GM19023 (cell line): Measurements from ENCODE around the gene SH2D5.
"Not testable (repeated sequence)": the region's sequence is repeated elsewhere in the genome, so short reads cannot be mapped to it uniquely, and the experiment has no call there.

ENCODE experiments used
- ATAC-seq: cut with Tn5 transposase; IDR thresholded peaks from one replicate; pipeline ENCODE4 v1.9.1; 2021; ENCODE audit warnings: mild to moderate bottlenecking, moderate library complexity; ENCODE audit not compliant: unreplicated experiment

SH2D5 gene

DNA sequence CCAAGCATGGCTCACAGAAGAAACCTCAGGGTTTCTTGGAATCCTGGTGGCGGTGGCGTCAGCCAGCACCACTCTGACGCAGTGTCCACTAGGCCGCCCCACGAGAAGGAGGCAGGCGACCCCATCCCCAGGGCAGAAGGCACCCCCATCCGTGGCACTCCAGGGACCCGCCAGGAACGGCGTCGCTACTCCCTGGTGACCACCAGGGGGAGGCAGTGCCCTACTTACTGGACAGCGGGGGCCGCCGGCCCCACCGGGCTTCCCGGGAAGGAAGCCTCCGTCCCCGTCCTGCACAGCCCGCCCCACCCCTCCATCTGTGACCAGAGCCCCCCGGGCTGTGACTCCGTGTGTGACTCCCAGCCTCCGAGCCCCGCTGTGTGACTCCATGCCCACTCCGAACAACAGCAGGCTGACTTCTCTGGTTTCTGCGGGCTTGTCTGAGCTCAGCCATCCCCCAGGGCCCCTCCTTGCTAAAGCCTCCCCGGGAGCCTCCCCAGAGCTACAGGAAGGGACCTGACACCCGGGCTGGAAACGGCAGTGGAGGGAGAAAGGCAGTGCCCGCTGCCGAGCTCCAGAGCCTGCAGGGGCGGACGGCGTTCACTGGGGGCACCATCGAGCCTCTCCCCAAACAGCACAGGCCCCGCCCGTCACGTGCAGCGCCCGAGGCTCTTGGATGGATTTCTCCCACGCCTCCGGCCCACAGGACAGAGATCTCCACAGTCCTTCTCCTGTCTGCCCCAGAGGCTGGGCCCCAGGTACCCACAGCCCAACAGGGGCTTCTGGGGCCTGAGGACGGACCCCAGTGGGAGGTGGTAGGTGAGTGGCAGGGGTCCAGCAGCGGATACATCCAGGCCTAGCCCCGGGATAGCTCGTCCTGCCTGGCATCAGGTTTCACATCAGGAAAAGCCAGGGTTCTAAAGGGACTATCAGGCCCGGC, 35.8 kb downstream of the SH2D5 start:
- ATAC-seq = peak; percentile 71

DNA sequence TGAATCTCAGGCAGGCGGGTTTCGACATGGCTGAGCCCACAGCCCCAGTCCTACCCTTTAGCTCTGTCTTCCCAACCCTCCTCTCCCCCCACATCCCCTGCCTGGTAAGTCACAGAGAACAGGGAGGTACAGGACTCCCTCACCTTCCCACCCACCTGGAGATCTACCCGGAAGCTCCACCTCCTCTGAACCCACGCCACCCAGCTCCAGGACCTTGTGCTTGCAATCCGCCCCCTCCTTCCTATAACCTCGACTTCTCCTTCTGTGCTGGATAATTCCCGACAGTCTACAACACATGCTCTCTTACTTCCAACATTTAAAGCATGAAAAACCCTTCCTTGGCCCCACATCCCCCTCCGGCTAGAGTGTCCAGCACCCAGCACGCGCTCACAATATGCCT, 37.0 kb downstream of the SH2D5 start:
- no peak for ATAC-seq

DNA sequence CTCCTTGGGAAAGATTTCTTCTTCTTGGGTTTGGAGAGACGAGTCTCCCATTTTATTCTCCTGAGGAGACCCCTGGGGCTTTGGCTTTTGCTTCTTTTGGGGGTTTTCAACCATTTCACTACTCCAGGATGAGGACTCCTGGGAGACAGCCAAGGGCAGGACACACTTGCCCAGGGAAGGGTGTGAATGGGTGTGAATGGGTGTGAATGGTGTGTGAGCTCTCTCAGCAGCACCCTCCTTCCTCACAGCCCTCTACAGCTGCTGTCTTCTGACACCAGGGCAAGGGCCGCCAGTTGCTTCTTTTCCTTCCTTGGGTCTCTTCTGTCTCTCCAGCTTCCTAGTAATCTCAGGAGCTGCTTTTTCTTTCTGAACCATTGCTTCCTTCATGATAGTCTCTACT, 38.9 kb downstream of the SH2D5 start:
- ATAC-seq = no peak

DNA sequence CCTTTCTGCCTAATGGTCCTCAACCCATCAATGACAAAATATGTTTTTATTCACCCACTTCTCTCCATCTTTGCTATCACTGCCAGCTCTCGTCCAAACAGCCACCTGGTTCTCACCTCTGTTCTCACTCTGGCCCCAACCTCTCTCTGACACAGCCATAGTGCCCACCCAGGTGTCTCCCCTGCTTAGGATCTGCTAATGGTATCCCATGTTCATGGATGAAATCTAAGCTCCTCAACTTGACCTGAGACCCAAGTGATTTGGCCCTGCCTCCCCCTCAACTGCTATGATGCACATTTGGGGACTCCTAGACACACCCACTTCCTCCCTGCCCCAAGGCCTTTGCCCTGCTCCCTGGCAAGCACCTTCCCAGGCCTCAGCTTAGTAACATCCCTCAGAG, 40.6 kb downstream of the SH2D5 start:
- ATAC-seq = no peak

DNA sequence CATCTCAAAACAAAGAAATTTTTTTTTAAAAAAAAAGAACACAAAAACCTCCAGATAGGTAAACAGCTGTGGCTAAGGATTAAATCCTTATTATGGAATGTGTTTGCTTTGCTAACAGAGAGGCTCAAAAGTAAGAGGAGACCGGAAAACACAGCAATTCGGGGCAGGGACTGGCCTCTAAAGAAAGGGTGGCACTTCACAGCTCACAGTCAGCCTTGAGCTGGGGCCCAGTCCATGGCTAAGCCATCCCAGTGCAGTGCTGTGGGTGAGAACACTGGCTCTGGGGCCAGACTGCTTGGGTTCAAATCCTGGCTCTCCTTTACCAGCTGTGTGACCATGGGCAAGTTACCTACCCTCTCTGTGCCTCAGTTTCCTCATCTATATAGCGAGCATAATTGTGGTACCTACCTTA, 42.9 kb downstream of the SH2D5 start:
- no peak for ATAC-seq

DNA sequence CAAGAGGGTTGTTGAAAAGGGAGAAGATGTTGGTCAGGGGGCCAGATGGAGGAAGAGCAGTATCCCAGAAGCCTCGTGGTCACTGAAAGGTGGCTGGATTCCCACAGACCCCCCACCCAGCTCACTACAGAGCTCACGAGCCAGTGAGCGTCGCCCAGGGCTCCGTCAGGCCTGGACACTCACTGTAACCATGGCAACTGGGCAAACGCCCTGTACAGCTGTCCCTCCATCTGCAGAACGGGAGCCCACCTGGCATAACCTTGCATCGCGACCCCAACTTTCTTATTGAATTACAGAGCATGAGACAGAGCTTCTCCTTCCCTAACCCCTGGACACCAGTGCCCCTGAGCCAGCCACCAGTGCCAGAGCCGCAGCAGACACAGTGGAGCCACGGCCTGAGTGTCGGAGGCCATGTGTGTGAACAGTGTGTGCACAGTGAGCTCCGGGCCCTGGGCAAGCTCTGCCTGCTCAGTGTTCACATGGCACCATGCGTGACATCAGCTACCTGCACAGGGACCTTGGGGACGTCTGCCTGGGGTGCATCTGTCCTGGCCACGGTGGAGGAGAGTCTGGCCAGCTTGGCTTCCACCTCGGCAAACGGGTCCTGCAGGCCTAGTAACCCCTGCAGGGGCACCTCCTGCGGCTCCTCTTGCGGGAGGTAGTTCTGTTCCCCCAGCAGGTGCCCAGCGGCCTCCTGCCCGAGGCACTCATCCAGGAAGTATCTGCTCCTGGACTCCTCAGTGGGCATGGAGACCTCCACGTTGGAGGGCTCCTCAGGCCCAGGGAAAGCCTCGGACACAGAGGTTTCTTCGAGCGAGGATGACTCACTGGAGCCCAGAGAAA, 45.4 kb downstream of the SH2D5 start:
- ATAC-seq = no peak

DNA sequence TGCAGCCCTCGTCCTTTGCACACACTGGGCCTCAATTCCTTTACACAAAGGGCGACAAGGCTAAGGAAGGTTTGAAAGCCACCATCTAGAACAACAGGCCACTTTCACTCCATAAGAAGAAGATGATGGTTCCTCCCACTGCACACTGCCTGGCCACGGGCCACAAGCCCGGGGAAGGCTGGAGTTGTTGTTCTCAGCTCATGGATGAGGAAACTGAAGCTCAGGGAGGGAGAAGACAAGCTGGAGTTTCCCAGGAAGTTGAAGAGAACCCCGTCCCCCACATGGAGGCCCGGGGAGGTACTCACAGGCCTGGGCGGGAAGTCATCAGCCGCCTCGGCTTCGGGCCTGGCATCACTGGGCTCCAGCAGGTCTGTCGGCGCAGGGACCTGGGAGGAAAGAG, 46.8 kb downstream of the SH2D5 start:
- ATAC-seq = no peak

DNA sequence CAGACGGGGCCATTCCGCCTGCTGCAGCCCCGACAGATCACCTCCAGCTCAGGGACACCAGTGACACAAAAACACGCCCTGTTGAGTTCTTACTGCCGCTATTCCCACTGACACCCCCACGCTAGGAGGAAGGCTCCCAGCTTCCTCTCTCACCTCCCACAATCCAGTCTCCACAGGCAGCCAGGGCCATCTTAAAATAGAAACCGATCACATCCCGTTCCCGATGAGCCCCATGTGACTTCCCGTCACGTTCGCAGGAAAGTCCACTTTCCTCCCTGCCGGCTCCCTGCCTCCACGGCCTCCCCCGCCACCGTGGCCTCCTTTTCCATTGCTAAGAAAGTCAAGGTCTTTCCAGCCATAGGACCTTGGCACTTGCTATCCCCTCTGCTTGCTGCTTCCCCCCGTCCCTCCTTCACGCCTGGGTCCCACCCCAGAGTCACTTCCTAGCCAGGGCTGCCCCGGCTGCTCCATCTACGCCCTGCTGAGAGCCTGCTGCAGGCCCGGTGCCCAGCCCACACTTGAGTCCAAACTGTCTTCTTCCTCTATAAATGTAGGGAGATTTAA, 47.3 kb downstream of the SH2D5 start:
- no peak for ATAC-seq

DNA sequence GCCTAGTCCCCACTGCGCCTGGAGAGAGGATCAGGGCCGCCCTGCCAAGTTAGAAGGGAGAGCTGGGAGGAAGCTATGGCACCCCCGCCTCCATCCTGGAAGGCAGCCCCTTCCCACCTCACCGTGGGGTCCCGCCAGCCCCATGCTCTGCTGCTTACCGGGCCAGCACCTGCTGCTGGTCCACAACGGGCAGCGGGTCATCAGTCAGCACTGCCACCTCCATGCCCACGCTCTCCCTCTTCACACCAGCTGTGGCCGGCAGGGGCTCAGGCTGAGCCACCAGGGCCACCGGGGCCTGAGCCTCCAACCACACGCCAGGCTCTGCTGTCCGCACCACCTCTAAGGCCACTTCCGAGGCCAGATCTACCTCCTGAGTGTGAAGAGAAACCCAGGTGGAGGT, 47.9 kb downstream of the SH2D5 start:
- no peak for ATAC-seq

DNA sequence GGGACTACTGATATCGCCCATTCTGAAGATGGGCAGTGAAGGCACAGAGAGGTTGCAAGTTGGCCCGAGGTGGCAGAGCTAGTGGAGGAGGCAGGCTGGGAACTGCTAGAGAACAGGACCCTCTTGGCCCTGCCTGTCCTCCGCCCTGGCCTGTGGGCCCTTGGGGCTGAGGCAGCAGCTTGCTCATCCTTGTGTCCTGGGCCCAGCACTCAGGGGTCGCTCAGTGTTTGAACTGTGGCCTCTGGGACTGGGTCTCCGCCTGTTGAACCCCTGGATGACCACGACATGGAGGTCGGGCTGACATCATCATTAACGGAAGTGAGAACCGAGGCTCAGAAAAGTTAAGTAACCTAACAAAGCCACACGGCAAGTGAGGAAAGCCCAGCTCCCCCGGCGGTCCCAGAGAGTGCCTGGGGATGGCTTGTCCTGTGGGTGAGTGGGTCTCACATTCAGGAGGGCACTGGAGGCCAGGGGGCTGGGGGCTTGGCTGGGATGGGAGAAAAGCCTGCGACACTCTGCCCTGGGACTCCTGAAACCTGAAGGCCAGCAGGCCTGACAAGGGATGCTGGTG, 48.4 kb downstream of the SH2D5 start:
- ATAC-seq = no peak

DNA sequence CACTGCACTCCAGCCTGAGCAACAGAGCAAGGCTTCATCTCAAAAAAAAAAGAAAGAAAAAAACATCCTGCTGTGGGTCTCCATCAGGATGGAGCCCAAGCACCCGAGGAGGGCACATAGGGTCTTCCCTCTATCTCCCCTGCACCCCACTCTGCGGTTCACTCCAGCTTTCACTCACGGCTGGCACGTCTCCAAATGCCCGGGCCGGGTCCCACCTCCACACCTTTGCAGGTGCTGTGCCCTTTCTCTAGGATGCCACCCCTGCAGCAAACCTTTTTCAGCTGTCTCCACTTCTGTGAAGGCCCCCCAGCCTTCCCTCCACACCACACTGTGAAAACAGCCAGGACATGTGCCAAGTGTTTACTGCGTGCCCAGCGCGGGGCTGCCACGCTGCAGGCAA, 48.9 kb downstream of the SH2D5 start:
- ATAC-seq = no peak

DNA sequence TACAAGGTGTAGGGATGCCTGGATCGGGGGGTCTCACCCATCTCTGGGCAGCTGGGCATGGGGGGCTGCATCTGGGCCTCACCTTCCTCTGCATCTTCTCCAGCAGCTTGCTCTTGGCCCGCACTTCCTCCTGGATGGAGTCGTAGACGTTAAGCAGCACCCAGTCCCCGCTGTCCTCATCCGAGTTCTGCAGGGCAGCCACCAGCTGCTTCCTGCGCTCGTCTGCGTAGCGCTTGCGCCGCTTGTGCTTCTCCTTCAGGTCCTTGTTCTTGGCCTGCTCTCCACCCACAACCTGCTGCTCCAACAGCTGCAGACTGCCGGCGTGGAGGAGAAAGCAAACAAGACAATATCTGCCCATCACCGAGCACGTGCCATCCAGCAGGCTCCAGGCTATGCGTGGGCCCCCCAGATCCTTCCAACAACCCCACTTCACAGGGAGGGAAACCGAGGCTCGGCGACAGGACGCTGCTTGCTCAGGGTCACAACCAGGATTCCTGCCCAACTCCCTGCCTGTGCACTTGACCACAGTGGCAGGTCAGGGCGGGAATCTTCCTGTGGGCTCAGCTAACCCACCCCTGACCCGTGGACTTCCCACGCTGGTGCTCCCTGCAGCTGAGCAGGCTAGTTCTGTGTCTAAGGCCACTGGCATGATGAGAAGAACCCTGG, 49.8 kb downstream of the SH2D5 start:
- no peak for ATAC-seq

DNA sequence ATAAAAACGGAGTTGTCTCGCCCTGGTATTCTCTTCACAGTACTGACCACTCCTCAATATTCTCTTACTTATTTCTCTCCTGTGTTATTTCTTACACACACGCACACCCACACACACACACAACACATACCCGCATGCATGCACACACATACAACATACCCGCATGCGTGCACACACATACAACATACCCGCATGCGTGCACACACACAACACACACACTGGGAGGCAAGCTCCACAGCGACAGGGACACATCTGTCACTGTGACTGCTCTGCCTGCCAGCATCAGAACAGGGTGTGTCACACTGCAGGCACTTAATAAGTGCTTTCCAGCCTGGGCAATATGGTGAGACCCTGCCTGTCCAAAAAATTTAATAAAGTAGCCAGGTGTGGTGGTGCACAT, 50.5 kb downstream of the SH2D5 start:
- no peak for ATAC-seq

DNA sequence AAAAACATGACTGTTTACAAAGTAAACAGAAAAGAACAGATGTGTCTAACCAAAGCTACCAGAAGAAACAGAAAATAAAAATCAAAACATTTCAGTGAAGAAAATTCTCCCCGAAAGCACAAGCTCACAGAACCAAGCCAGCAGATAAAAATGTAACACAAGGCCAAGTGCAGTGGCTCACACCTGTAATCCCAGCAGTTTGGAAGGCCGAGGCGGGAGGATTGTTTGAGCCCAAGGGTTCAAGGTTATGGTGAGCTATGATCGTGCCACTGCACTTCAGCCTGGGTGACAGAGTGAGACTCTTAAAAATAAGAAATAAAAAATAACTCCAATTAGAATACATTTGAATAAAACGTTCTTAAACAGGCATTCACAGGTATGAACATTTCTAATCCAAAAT, 52.2 kb downstream of the SH2D5 start:
- no peak for ATAC-seq

DNA sequence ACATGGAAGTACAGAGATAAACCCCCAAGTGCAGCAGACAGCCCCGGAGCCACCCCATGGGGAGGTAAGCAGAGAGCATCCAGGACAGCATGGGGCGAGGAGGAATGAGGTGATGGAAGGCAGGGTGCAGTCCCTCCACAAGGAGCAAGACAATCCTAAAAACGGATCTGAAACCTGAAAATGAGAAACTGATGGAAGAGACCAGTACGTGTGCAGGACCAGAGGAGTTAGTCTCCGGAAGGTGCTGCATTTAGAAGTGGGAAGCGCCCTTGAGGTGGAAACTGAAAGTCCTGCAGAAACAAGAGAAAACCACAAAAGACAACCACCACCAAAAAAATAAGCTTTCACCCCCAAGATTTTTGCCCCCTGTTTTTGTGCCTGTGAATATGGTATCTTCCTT, 53.9 kb downstream of the SH2D5 start:
- ATAC-seq = no peak

DNA sequence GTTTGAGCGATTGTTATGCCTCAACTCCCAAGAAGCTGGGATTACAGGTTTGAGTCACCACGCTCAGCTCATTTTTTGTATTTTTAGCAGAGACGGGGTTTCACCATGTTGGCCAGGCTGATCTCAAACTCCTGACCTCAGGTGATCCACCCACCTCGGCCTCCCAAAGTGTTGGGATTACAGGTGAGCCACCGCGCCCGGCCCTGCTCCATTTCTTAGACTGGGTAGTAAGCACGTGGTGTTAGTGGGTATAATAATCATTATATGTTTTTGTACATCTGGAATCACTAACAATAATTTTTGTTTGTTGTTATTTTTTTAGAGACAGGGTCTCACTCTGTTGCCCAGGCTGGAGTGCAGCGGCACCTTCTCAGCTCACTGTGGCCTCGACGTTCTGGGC, 58.9 kb downstream of the SH2D5 start:
- ATAC-seq = not testable (repeated sequence)

DNA sequence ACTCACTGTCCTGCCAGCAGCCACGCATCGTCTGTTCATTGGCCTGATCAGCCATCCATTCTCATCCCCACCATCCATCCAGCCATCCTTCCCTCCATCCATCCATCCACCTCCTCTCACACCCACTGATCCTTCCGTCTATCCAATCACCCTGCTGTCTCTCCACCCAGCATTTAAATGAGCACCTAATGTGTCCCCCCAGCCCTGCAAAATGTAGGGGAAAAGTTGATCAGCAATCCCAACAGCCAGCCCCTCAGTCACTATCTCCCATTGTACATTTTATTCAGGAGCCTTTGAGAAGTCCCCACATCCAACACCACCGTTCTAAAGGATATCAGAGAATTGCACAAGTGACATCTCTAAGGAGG, 60.3 kb downstream of the SH2D5 start:
- ATAC-seq = no peak

DNA sequence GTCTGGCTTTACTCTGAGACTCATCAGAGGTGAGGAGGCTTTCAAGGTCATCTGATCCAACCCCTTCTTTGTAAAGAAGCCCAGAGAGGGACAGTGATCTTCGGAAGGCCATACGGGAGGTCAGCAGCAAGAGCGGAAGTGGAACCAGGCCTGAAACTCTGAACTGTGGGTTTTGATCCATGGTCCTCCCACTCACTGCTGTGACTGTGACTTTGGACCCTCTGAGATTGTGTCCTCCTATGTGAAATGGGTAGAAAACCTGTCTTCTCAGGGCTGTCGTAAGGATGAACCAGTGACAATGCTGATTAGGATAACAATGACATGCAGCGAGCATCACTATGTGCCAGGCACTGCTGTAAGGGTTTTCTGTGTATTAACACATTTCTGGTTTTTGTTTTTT, 61.6 kb downstream of the SH2D5 start:
- no peak for ATAC-seq
